ENCODE measurements around the gene TIGD3.

The TIGD3 gene

GRCh38 chr11:65354265-65355012 lies at the start of gene TIGD3:
TSS of gene TIGD3 (plus strand) at chr11:65354751. CDS start at chr11:65355809, 1,058 bp downstream.
- Histone ChIP-seq H3K27ac (ENCODE audit: low read depth, low read length) (no peak within 1 kb of the TSS), H3K9ac (ENCODE audit: low read depth in 1 of 2, low read length in 2 of 2) (peak within 1 kb of the TSS; percentile 51 to 72), H3K36me3 (ENCODE audit: control insufficient read depth in 1 of 2, insufficient read depth in 2 of 2, low read length in 2 of 2) (peaks cover 12 to 33% of the 10 kb centered on the region in 2 donors), H3K4me3 (ENCODE audit: low read depth in 1 of 2, low read length in 2 of 2) (peak within 1 kb of the TSS; percentile 69 to 79), H3K9me3 (ENCODE audit: control insufficient read depth in 1 of 2, low read length in 2 of 2) (no peaks in the 10 kb centered on the region), H3K27me3 (ENCODE audit: control insufficient read depth in 1 of 2, insufficient read depth in 2 of 2, low read length in 2 of 2) (no peaks in the 10 kb centered on the region), H3K4me1 (ENCODE audit: control insufficient read depth in 1 of 2, insufficient read depth in 2 of 2, low read length in 2 of 2) (peaks cover 20 to 39% of the 10 kb centered on the region in 2 donors)

DNA sequence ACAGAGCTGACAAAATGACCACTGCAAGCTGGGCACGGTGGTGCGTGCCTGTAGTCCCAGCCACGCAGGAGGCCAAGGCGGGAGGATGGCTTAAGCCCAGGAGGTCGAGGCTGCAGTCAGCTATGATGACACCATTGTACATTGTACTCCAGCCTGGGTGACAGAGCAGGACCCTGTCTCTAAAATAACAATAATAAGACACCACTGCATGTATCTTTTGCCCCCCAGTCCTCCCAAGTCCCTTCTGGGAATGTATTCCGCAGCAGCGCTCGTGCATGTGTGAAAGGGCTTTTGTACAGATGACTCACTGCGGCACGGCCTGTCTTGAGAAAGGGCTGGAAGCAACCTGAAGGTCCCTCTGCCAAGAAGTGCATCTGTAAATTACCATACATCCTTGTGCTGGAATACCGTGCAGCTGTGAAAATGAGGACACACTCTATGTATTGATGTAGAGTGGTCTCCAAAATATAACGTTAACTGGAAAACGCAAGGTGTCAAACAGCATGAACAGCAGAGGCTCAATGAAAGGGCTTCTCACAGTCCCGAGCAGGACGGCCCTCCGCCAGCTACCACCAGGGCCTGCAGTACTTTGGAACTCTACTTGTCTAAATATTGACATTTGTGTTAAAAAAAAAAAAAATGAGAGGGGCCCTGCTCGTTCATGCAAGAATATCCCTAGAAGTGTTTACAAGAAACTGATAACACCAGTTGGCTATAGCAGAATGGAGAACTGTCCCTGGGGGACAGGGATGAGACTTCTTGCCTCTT lies 48.9 kb upstream of the TIGD3 start:
- Histone ChIP-seq H3K4me3 (ENCODE audit: low read depth in 1 of 2, low read length in 2 of 2) (no peak overlapping the region), H3K27me3 (ENCODE audit: control insufficient read depth in 1 of 2, insufficient read depth in 2 of 2, low read length in 2 of 2) (no peaks in the 10 kb centered on the region), H3K27ac (ENCODE audit: low read depth, low read length) (peak overlapping the region; percentile 47), H3K9me3 (ENCODE audit: control insufficient read depth in 1 of 2, low read length in 2 of 2) (no peaks in the 10 kb centered on the region), H3K36me3 (ENCODE audit: control insufficient read depth in 1 of 2, insufficient read depth in 2 of 2, low read length in 2 of 2) (peaks cover 0 to 6% of the 10 kb centered on the region in 2 donors), H3K9ac (ENCODE audit: low read depth in 1 of 2, low read length in 2 of 2) (peak overlapping the region; percentile 4 to 38), H3K4me1 (ENCODE audit: control insufficient read depth in 1 of 2, insufficient read depth in 2 of 2, low read length in 2 of 2) (peaks cover 34% of the 10 kb centered on the region in 2 donors)

GRCh38 chr11:65307298-65308229 lies 47.0 kb upstream of the TIGD3 start:
- Histone ChIP-seq H3K9me3 (ENCODE audit: control insufficient read depth in 1 of 2, low read length in 2 of 2) (no peaks in the 10 kb centered on the region), H3K4me3 (ENCODE audit: low read depth in 1 of 2, low read length in 2 of 2) (no peak overlapping the region), H3K27ac (ENCODE audit: low read depth, low read length) (no peak overlapping the region), H3K4me1 (ENCODE audit: control insufficient read depth in 1 of 2, insufficient read depth in 2 of 2, low read length in 2 of 2) (peaks cover 44 to 45% of the 10 kb centered on the region in 2 donors), H3K27me3 (ENCODE audit: control insufficient read depth in 1 of 2, insufficient read depth in 2 of 2, low read length in 2 of 2) (no peaks in the 10 kb centered on the region), H3K36me3 (ENCODE audit: control insufficient read depth in 1 of 2, insufficient read depth in 2 of 2, low read length in 2 of 2) (peaks cover 0 to 6% of the 10 kb centered on the region in 2 donors), H3K9ac (ENCODE audit: low read depth in 1 of 2, low read length in 2 of 2) (no peak overlapping the region)

DNA sequence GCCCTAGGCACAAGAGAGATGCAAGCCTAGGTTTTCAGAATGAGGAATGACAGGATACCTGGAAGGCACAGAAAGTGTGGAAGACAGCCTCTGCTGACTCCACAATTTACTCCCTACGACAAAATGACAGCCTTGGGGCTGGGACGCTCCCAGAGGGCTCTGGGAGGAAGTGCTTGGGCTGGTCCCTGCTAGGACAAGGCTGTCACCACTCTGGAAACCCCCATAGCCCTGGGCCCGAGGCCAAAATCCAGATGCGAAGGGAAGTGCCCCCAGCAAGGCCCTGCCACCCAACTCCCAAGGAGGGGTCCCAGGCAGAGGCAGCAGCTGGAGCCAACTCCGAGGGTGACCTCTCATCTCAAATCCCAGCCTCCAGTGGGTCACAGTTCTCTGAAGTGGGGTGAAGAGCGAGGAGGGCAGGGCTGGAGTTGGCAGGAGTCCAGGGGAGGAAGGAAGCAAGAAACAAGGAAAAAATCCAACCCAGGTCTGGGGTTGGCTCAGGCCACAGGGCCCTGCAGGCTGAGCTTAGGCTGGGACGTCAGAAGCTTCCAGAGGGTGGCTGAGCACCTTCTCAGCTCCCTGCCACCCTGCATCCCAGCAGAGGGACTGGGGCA lies 46.2 kb upstream of the TIGD3 start:
- no peak overlapping the region for H3K9ac ChIP-seq (ENCODE audit: low read depth in 1 of 2, low read length in 2 of 2)

DNA sequence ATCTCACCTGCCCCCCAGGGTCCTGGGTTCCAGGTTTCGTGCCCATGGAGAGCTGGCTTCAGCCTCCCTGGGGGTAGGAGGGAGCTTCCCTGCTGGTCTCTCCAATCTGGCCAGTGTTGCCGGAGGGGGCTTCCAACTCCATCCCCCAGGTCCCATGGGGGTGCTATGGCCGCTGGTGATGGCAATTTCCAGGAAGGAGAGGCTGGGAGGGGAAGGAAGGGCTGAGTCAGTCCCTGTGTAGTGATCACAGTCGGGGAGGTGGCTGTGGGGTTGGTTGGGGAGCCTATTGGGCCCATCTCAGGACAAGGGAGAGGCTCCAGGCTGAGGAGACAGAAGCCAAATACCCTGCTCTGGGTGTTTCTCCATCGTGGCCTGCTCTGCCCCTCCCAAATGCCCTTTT lies 45.5 kb upstream of the TIGD3 start:
- H3K4me1 ChIP-seq (ENCODE audit: control insufficient read depth in 1 of 2, insufficient read depth in 2 of 2, low read length in 2 of 2): peaks cover 49 to 53% of the 10 kb centered on the region in 2 donors
- H3K27ac ChIP-seq (ENCODE audit: low read depth, low read length): no peak overlapping the region
- no peak overlapping the region for H3K9ac ChIP-seq (ENCODE audit: low read depth in 1 of 2, low read length in 2 of 2)
- no peaks in the 10 kb centered on the region for H3K9me3 ChIP-seq (ENCODE audit: control insufficient read depth in 1 of 2, low read length in 2 of 2)
- H3K36me3 ChIP-seq (ENCODE audit: control insufficient read depth in 1 of 2, insufficient read depth in 2 of 2, low read length in 2 of 2): peaks cover 0 to 6% of the 10 kb centered on the region in 2 donors
- no peaks in the 10 kb centered on the region for H3K27me3 ChIP-seq (ENCODE audit: control insufficient read depth in 1 of 2, insufficient read depth in 2 of 2, low read length in 2 of 2)
- H3K4me3 ChIP-seq (ENCODE audit: low read depth in 1 of 2, low read length in 2 of 2): no peak overlapping the region

More for the DNA sequence above, 46.2 kb upstream of the TIGD3 start:
- H3K4me3 ChIP-seq (ENCODE audit: low read depth in 1 of 2, low read length in 2 of 2): no peak overlapping the region
- peaks cover 45 to 48% of the 10 kb centered on the region in 2 donors for H3K4me1 ChIP-seq (ENCODE audit: control insufficient read depth in 1 of 2, insufficient read depth in 2 of 2, low read length in 2 of 2)
- no peak overlapping the region for H3K27ac ChIP-seq (ENCODE audit: low read depth, low read length)
- H3K36me3 ChIP-seq (ENCODE audit: control insufficient read depth in 1 of 2, insufficient read depth in 2 of 2, low read length in 2 of 2): peaks cover 0 to 6% of the 10 kb centered on the region in 2 donors
- H3K9me3 ChIP-seq (ENCODE audit: control insufficient read depth in 1 of 2, low read length in 2 of 2): no peaks in the 10 kb centered on the region
- H3K27me3 ChIP-seq (ENCODE audit: control insufficient read depth in 1 of 2, insufficient read depth in 2 of 2, low read length in 2 of 2): no peaks in the 10 kb centered on the region

DNA sequence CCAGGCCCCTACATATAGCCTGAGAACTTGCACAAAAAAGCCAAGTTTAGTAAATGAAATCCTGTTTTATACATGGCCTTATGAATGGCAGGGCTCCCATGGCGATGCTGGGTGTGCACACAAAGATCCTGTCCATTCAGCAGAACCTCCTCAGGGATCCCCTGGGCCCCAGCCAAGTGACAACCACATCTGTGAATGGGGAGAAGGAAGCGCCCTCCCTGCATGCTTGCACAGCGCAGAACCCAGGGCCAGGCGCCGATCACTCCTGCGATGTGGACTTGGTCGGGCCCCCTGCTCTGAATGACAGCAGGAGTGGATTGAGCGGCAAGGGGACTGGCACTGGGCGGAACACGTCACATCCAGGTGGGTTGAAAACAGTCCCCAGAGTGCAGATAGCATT lies 44.3 kb upstream of the TIGD3 start:
- no peak overlapping the region for H3K27ac ChIP-seq (ENCODE audit: low read depth, low read length)
- no peak overlapping the region for H3K4me3 ChIP-seq (ENCODE audit: low read depth in 1 of 2, low read length in 2 of 2)
- no peaks in the 10 kb centered on the region for H3K27me3 ChIP-seq (ENCODE audit: control insufficient read depth in 1 of 2, insufficient read depth in 2 of 2, low read length in 2 of 2)
- peaks cover 0 to 6% of the 10 kb centered on the region in 2 donors for H3K36me3 ChIP-seq (ENCODE audit: control insufficient read depth in 1 of 2, insufficient read depth in 2 of 2, low read length in 2 of 2)
- H3K9ac ChIP-seq (ENCODE audit: low read depth in 1 of 2, low read length in 2 of 2): no peak overlapping the region
- H3K9me3 ChIP-seq (ENCODE audit: control insufficient read depth in 1 of 2, low read length in 2 of 2): no peaks in the 10 kb centered on the region
- peaks cover 43 to 53% of the 10 kb centered on the region in 2 donors for H3K4me1 ChIP-seq (ENCODE audit: control insufficient read depth in 1 of 2, insufficient read depth in 2 of 2, low read length in 2 of 2)

DNA sequence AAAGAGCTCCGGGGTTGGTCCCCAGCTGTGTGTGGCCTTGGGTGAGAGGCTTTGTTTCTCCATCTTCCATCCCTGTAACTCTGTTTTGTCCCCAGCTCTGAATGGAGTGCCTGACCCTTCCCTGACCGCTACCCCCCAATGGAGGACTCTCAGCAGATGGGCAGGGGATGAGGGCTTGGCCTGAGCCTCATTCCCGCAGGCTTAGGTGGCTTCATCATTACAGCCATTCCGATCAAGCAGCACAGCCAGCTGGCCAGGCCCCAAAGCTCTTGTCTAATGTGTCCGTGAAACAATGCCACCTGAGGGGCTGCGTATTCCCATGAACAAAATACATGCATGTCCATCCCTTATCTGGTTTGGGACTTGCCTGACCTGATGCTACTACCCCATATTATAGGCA lies 43.8 kb upstream of the TIGD3 start:
- Histone ChIP-seq H3K4me1 (ENCODE audit: control insufficient read depth in 1 of 2, insufficient read depth in 2 of 2, low read length in 2 of 2) (peaks cover 40 to 50% of the 10 kb centered on the region in 2 donors), H3K9ac (ENCODE audit: low read depth in 1 of 2, low read length in 2 of 2) (no peak overlapping the region), H3K36me3 (ENCODE audit: control insufficient read depth in 1 of 2, insufficient read depth in 2 of 2, low read length in 2 of 2) (peaks cover 0 to 1% of the 10 kb centered on the region in 2 donors), H3K27ac (ENCODE audit: low read depth, low read length) (no peak overlapping the region), H3K4me3 (ENCODE audit: low read depth in 1 of 2, low read length in 2 of 2) (no peak overlapping the region), H3K27me3 (ENCODE audit: control insufficient read depth in 1 of 2, insufficient read depth in 2 of 2, low read length in 2 of 2) (no peaks in the 10 kb centered on the region), H3K9me3 (ENCODE audit: control insufficient read depth in 1 of 2, low read length in 2 of 2) (no peaks in the 10 kb centered on the region)

- H3K4me3 ChIP-seq (ENCODE audit: low read depth in 1 of 2, low read length in 2 of 2): no peak overlapping the region
- H3K27me3 ChIP-seq (ENCODE audit: control insufficient read depth in 1 of 2, insufficient read depth in 2 of 2, low read length in 2 of 2): no peaks in the 10 kb centered on the region
- H3K4me1 ChIP-seq (ENCODE audit: control insufficient read depth in 1 of 2, insufficient read depth in 2 of 2, low read length in 2 of 2): peaks cover 45 to 52% of the 10 kb centered on the region in 2 donors
- no peaks in the 10 kb centered on the region for H3K9me3 ChIP-seq (ENCODE audit: control insufficient read depth in 1 of 2, low read length in 2 of 2)
- no peaks in the 10 kb centered on the region for H3K36me3 ChIP-seq (ENCODE audit: control insufficient read depth in 1 of 2, insufficient read depth in 2 of 2, low read length in 2 of 2)
- H3K9ac ChIP-seq (ENCODE audit: low read depth in 1 of 2, low read length in 2 of 2): no peak overlapping the region
- H3K27ac ChIP-seq (ENCODE audit: low read depth, low read length): no peak overlapping the region
Observed at GRCh38 chr11:65311170-65311678, 43.3 kb upstream of the TIGD3 start.

DNA sequence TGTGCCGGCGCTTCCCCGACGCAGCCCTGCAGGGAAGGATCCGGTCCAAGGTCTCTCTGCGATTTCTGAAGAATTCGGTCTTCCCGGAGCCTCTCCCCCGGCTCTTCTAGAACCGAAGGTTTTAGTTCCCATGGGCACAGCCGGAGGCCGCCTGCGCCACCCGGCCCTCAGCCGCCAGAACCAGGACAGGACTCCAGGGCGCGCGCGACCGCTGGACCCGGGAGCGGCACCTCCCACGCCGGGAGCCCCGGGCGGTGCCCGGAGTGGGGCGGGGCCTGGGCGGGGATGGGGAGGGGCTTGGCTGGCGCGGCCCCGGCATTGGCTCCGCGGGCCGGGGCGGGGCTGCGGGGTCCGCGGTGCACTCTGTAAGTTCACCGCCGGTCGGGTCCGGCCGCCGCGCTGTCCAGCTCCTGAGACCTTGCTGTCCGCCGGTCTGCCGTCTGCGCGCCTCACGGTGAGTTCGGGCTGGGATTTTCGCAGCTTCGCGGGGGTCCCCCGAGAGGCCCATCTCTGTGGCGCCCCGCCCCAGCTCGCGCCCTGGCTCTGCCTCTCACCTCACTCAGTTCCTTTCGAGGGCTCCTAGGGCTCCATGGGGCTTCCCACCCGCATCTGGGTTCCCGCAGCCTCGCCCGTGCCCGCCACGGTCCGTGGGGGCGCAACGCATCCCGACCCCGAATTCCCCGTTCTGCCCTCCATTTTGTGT lies 39.9 kb upstream of the TIGD3 start, which contains the start of gene CDC42EP2:
Gene CDC42EP2, plus strand, starts transcription at position 366 of the 703 bp plus-strand sequence. CDS start 6,033 bp downstream, outside the sequence.
- H3K4me3 ChIP-seq (ENCODE audit: low read depth in 1 of 2, low read length in 2 of 2): peak within 1 kb of the TSS; percentile 80 to 87
- H3K9me3 ChIP-seq (ENCODE audit: control insufficient read depth in 1 of 2, low read length in 2 of 2): no peaks in the 10 kb centered on the region
- H3K4me1 ChIP-seq (ENCODE audit: control insufficient read depth in 1 of 2, insufficient read depth in 2 of 2, low read length in 2 of 2): peaks cover 42 to 46% of the 10 kb centered on the region in 2 donors
- H3K9ac ChIP-seq (ENCODE audit: low read depth in 1 of 2, low read length in 2 of 2): peak within 1 kb of the TSS; percentile 74 to 79
- no peaks in the 10 kb centered on the region for H3K36me3 ChIP-seq (ENCODE audit: control insufficient read depth in 1 of 2, insufficient read depth in 2 of 2, low read length in 2 of 2)
- H3K27me3 ChIP-seq (ENCODE audit: control insufficient read depth in 1 of 2, insufficient read depth in 2 of 2, low read length in 2 of 2): no peaks in the 10 kb centered on the region
- peak within 1 kb of the TSS; percentile 81 for H3K27ac ChIP-seq (ENCODE audit: low read depth, low read length)

Data from duodenal mucosa (tissue), 2 donors.